ENCODE data around the gene MDH1. TPM values are rescaled to one million over a fixed set of nuclear protein-coding genes. Genes with fewer than 3 reads are reported as not detected.
"Not testable (repeated sequence)": the region's sequence is repeated elsewhere in the genome, so short reads cannot be mapped to it uniquely, and the experiment has no call there.

Gene MDH1
- total and polyA plus RNA-seq, 4 donors: 75.6 to 210 (median 118) TPM

DNA sequence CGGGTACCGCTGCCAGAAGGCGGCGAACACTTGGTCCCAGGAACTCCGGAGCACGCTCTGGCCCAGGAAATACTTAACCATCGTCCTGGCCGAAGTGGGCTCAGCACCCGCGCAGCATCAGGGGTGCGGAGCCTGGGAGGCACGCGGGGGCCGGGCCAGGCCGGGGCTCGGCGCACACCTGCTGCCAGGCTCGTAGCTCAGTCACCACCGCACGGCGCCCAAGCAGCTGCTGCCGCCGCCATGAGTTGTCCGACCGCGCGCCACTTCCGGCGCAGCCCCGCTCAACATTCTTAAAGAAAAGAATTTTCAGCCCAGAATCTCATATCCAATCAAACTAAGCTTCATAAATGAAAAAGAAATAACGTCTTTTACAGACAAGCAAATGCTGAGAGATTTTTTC, 34.0 kb downstream of the MDH1 start (continued):
- TF ChIP-seq, protein P1, sequence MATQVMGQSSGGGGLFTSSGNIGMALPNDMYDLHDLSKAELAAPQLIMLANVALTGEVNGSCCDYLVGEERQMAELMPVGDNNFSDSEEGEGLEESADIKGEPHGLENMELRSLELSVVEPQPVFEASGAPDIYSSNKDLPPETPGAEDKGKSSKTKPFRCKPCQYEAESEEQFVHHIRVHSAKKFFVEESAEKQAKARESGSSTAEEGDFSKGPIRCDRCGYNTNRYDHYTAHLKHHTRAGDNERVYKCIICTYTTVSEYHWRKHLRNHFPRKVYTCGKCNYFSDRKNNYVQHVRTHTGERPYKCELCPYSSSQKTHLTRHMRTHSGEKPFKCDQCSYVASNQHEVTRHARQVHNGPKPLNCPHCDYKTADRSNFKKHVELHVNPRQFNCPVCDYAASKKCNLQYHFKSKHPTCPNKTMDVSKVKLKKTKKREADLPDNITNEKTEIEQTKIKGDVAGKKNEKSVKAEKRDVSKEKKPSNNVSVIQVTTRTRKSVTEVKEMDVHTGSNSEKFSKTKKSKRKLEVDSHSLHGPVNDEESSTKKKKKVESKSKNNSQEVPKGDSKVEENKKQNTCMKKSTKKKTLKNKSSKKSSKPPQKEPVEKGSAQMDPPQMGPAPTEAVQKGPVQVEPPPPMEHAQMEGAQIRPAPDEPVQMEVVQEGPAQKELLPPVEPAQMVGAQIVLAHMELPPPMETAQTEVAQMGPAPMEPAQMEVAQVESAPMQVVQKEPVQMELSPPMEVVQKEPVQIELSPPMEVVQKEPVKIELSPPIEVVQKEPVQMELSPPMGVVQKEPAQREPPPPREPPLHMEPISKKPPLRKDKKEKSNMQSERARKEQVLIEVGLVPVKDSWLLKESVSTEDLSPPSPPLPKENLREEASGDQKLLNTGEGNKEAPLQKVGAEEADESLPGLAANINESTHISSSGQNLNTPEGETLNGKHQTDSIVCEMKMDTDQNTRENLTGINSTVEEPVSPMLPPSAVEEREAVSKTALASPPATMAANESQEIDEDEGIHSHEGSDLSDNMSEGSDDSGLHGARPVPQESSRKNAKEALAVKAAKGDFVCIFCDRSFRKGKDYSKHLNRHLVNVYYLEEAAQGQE (IDR thresholded peaks at IDR 0.05): no peak
- no peak for TF ChIP-seq YY1 (IDR thresholded peaks at IDR 0.05)

DNA sequence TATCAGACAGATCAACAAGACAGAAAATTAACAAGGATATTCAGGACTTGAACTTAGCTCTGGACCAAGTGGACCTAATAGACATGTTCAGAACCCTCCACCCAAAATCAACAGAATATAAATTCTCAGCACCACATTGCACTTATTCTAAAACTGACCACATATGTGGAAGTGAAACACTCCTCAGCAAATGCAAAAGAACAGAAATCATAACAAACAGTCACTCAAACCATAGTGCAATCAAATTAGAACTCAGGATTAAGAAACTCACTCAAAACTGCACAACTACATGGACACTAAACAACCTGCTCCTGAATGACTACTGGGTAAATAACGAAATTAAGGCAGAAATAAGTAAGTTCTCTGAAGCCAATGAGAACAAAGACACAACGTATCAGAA, 35.0 kb downstream of the MDH1 start:
- not testable (repeated sequence) for H3K9me3 ChIP-seq (ENCODE audit: control insufficient read depth in 4 of 4, low read length in 3 of 4); H3K36me3 ChIP-seq (ENCODE audit: control insufficient read depth in 4 of 4, insufficient read depth in 3 of 4, low read depth in 1 of 4, low read length in 3 of 4); DNase-seq (ENCODE audit: low spot score); H3K27me3 ChIP-seq (ENCODE audit: control insufficient read depth in 4 of 4, insufficient read depth in 4 of 4, low read length in 3 of 4); H3K27ac ChIP-seq (ENCODE audit: low read depth in 1 of 2, low read length in 2 of 2); H3K4me1 ChIP-seq (ENCODE audit: control insufficient read depth in 4 of 4, insufficient read depth in 4 of 4, low read length in 3 of 4); H3K9ac ChIP-seq (ENCODE audit: low read depth in 1 of 2, low read length in 2 of 2); H3K4me3 ChIP-seq (ENCODE audit: low read depth in 1 of 3, low read length in 3 of 3)
- 91% methylated on average over 2 of the region's 2 CpGs for WGBS

DNA sequence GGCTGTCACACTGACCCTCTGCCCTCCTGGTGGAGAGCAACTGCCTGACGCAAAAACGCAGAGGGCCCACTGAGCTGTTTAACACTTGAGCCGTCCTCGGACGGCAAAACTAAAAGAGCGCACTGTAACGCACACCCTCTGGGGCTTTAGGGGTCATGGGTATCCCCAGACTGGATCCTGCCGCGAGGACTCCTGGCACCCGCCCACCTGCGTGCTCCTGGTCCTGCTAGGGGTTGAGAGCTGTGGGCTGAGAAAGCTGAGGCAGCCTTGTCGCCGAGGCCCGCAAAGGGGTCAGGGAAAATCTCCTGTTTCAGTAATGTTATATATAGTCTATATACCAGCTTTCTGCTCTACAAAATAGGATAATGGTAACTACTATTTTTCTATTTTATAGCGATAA, 39.1 kb downstream of the MDH1 start:
- H3K9me3 ChIP-seq (ENCODE audit: control insufficient read depth in 4 of 4, low read length in 3 of 4): peaks cover 0 to 4% (median 0%) of the 10 kb centered on the region in 4 donors
- no peaks in the 10 kb centered on the region for H3K4me1 ChIP-seq (ENCODE audit: control insufficient read depth in 4 of 4, insufficient read depth in 4 of 4, low read length in 3 of 4)
- no peak overlapping the region for H3K27ac ChIP-seq (ENCODE audit: low read depth in 1 of 2, low read length in 2 of 2)
- DNase-seq (ENCODE audit: low spot score): no peak
- WGBS: 98% methylated on average over 15 of the region's 15 CpGs
- H3K27me3 ChIP-seq (ENCODE audit: control insufficient read depth in 4 of 4, insufficient read depth in 4 of 4, low read length in 3 of 4): no peaks in the 10 kb centered on the region
- H3K9ac ChIP-seq (ENCODE audit: low read depth in 1 of 2, low read length in 2 of 2): no peak overlapping the region
- TF ChIP-seq EGR1 (IDR thresholded peaks at IDR 0.05; ENCODE audit: low read depth in 2 of 2) (no peak), SP1 (IDR thresholded peaks at IDR 0.05) (no peak), FOXA2 (IDR thresholded peaks at IDR 0.05) (no peak), FOXA1 (IDR thresholded peaks at IDR 0.05) (no peak), RAD21 (IDR thresholded peaks at IDR 0.05) (no peak)
- TF ChIP-seq, protein P2, sequence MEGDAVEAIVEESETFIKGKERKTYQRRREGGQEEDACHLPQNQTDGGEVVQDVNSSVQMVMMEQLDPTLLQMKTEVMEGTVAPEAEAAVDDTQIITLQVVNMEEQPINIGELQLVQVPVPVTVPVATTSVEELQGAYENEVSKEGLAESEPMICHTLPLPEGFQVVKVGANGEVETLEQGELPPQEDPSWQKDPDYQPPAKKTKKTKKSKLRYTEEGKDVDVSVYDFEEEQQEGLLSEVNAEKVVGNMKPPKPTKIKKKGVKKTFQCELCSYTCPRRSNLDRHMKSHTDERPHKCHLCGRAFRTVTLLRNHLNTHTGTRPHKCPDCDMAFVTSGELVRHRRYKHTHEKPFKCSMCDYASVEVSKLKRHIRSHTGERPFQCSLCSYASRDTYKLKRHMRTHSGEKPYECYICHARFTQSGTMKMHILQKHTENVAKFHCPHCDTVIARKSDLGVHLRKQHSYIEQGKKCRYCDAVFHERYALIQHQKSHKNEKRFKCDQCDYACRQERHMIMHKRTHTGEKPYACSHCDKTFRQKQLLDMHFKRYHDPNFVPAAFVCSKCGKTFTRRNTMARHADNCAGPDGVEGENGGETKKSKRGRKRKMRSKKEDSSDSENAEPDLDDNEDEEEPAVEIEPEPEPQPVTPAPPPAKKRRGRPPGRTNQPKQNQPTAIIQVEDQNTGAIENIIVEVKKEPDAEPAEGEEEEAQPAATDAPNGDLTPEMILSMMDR (IDR thresholded peaks at IDR 0.05; ENCODE audit: low read depth, low read length, missing input control): no peak
- TF ChIP-seq, protein P3, sequence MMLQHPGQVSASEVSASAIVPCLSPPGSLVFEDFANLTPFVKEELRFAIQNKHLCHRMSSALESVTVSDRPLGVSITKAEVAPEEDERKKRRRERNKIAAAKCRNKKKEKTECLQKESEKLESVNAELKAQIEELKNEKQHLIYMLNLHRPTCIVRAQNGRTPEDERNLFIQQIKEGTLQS (IDR thresholded peaks at IDR 0.05): no peak
- TF ChIP-seq, protein P4, sequence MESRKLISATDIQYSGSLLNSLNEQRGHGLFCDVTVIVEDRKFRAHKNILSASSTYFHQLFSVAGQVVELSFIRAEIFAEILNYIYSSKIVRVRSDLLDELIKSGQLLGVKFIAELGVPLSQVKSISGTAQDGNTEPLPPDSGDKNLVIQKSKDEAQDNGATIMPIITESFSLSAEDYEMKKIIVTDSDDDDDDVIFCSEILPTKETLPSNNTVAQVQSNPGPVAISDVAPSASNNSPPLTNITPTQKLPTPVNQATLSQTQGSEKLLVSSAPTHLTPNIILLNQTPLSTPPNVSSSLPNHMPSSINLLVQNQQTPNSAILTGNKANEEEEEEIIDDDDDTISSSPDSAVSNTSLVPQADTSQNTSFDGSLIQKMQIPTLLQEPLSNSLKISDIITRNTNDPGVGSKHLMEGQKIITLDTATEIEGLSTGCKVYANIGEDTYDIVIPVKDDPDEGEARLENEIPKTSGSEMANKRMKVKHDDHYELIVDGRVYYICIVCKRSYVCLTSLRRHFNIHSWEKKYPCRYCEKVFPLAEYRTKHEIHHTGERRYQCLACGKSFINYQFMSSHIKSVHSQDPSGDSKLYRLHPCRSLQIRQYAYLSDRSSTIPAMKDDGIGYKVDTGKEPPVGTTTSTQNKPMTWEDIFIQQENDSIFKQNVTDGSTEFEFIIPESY (IDR thresholded peaks at IDR 0.05): no peak
- TF ChIP-seq, protein P5, sequence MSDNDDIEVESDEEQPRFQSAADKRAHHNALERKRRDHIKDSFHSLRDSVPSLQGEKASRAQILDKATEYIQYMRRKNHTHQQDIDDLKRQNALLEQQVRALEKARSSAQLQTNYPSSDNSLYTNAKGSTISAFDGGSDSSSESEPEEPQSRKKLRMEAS (IDR thresholded peaks at IDR 0.05): no peak
- no peak overlapping the region for H3K4me3 ChIP-seq (ENCODE audit: low read depth in 1 of 3, low read length in 3 of 3)
- no peaks in the 10 kb centered on the region for H3K36me3 ChIP-seq (ENCODE audit: control insufficient read depth in 4 of 4, insufficient read depth in 3 of 4, low read depth in 1 of 4, low read length in 3 of 4)
